ENCODE data around the gene TMCO4.

The TMCO4 gene

GRCh38 chr1:19734056-19734455, 65.7 kb downstream of the TMCO4 start:
- H3K79me1 ChIP-seq (ENCODE audit: low read length): no peaks in the 10 kb centered on the region
- no peak overlapping the region for H2BK12ac ChIP-seq (ENCODE audit: low read length)
- H3K27me3 ChIP-seq (ENCODE audit: insufficient read depth, low read length): no peaks in the 10 kb centered on the region

GRCh38 chr1:19733615-19734014, 66.1 kb downstream of the TMCO4 start:
- Histone ChIP-seq H3K9ac (ENCODE audit: low read length) (no peak overlapping the region), H3K9me3 (ENCODE audit: insufficient read depth, low read depth, low read length) (peaks cover 3% of the 10 kb centered on the region), H3K23ac (ENCODE audit: low read length) (no peak overlapping the region), H4K91ac (ENCODE audit: low read depth, low read length) (no peak overlapping the region), H3K4me3 (ENCODE audit: low read depth, low read length) (no peak overlapping the region), H2AK5ac (ENCODE audit: low read length) (no peak overlapping the region), H2BK5ac (ENCODE audit: low read depth, low read length, poor library complexity) (no peak overlapping the region), H3K4me2 (ENCODE audit: low read length) (no peak overlapping the region), H2BK120ac (ENCODE audit: insufficient read depth, low read length, poor library complexity) (no peak overlapping the region), H3K27ac (ENCODE audit: low read depth, low read length) (no peak overlapping the region), H3K18ac (ENCODE audit: low read length) (no peak overlapping the region), H3K79me2 (ENCODE audit: control insufficient read depth, insufficient read depth, low read length, poor library complexity) (no peaks in the 10 kb centered on the region), H3K14ac (ENCODE audit: low read length) (no peak overlapping the region), H3K36me3 (ENCODE audit: control insufficient read depth in 1 of 2, insufficient read depth in 2 of 2, low read length in 2 of 2) (peaks cover 0 to 2% of the 10 kb centered on the region in 2 experiments), H3K27me3 (ENCODE audit: insufficient read depth, low read length) (no peaks in the 10 kb centered on the region), H3K79me1 (ENCODE audit: low read length) (no peaks in the 10 kb centered on the region), H2BK12ac (ENCODE audit: low read length) (no peak overlapping the region), H4K8ac (ENCODE audit: low read depth, low read length) (no peak overlapping the region), H4K12ac (ENCODE audit: low read depth, low read length) (no peak overlapping the region), H3K4ac (ENCODE audit: low read depth, low read length) (no peak overlapping the region), H3K4me1 (ENCODE audit: control insufficient read depth in 1 of 2, insufficient read depth in 2 of 2, low read length in 2 of 2) (no peaks in the 10 kb centered on the region), H2AFZ (ENCODE audit: insufficient read depth, low read length, poor library complexity) (no peak overlapping the region)
- DNase-seq: no peak
- WGBS (ENCODE audit: extremely low coverage, insufficient coverage, insufficient read length): no CpG with 5 or more reads among the region's 5 CpGs

More at GRCh38 chr1:19734056-19734455, 65.7 kb downstream of the TMCO4 start:
- H3K9me3 ChIP-seq (ENCODE audit: insufficient read depth, low read depth, low read length): peaks cover 3% of the 10 kb centered on the region
- H4K8ac ChIP-seq (ENCODE audit: low read depth, low read length): no peak overlapping the region
- no peak overlapping the region for H2AFZ ChIP-seq (ENCODE audit: insufficient read depth, low read length, poor library complexity)
- H3K4me2 ChIP-seq (ENCODE audit: low read length): no peak overlapping the region
- H4K12ac ChIP-seq (ENCODE audit: low read depth, low read length): no peak overlapping the region
- no CpG with 5 or more reads among the region's 8 CpGs for WGBS (ENCODE audit: extremely low coverage, insufficient coverage, insufficient read length)
- H4K91ac ChIP-seq (ENCODE audit: low read depth, low read length): no peak overlapping the region
- no peaks in the 10 kb centered on the region for H3K4me1 ChIP-seq (ENCODE audit: control insufficient read depth in 1 of 2, insufficient read depth in 2 of 2, low read length in 2 of 2)
- no peaks in the 10 kb centered on the region for H3K79me2 ChIP-seq (ENCODE audit: control insufficient read depth, insufficient read depth, low read length, poor library complexity)
- no peak overlapping the region for H2BK120ac ChIP-seq (ENCODE audit: insufficient read depth, low read length, poor library complexity)
- H3K4me3 ChIP-seq (ENCODE audit: low read depth, low read length): no peak overlapping the region
- no peak overlapping the region for H3K4ac ChIP-seq (ENCODE audit: low read depth, low read length)
- H2AK5ac ChIP-seq (ENCODE audit: low read length): no peak overlapping the region
- no peak overlapping the region for H3K18ac ChIP-seq (ENCODE audit: low read length)
- H3K14ac ChIP-seq (ENCODE audit: low read length): no peak overlapping the region
- H2BK5ac ChIP-seq (ENCODE audit: low read depth, low read length, poor library complexity): no peak overlapping the region
- no peak for DNase-seq
- H3K27ac ChIP-seq (ENCODE audit: low read depth, low read length): no peak overlapping the region
- H3K9ac ChIP-seq (ENCODE audit: low read length): no peak overlapping the region
- peaks cover 0 to 2% of the 10 kb centered on the region in 2 experiments for H3K36me3 ChIP-seq (ENCODE audit: control insufficient read depth in 1 of 2, insufficient read depth in 2 of 2, low read length in 2 of 2)
- H3K23ac ChIP-seq (ENCODE audit: low read length): no peak overlapping the region

GRCh38 chr1:19731311-19731821, 68.3 kb downstream of the TMCO4 start:
- Histone ChIP-seq H4K91ac (ENCODE audit: low read depth, low read length) (no peak overlapping the region), H3K18ac (ENCODE audit: low read length) (no peak overlapping the region), H3K4me3 (ENCODE audit: low read depth, low read length) (no peak overlapping the region), H3K14ac (ENCODE audit: low read length) (no peak overlapping the region), H4K12ac (ENCODE audit: low read depth, low read length) (no peak overlapping the region), H3K4me2 (ENCODE audit: low read length) (no peak overlapping the region), H2AK5ac (ENCODE audit: low read length) (no peak overlapping the region), H4K8ac (ENCODE audit: low read depth, low read length) (no peak overlapping the region), H3K79me1 (ENCODE audit: low read length) (no peaks in the 10 kb centered on the region), H3K4me1 (ENCODE audit: control insufficient read depth in 1 of 2, insufficient read depth in 2 of 2, low read length in 2 of 2) (no peaks in the 10 kb centered on the region), H3K9me3 (ENCODE audit: insufficient read depth, low read depth, low read length) (peaks cover 3% of the 10 kb centered on the region), H3K36me3 (ENCODE audit: control insufficient read depth in 1 of 2, insufficient read depth in 2 of 2, low read length in 2 of 2) (peaks cover 0 to 2% of the 10 kb centered on the region in 2 experiments), H3K9ac (ENCODE audit: low read length) (no peak overlapping the region), H3K23ac (ENCODE audit: low read length) (no peak overlapping the region), H2AFZ (ENCODE audit: insufficient read depth, low read length, poor library complexity) (no peak overlapping the region), H2BK120ac (ENCODE audit: insufficient read depth, low read length, poor library complexity) (no peak overlapping the region), H3K27ac (ENCODE audit: low read depth, low read length) (no peak overlapping the region), H3K27me3 (ENCODE audit: insufficient read depth, low read length) (no peaks in the 10 kb centered on the region), H3K4ac (ENCODE audit: low read depth, low read length) (no peak overlapping the region), H2BK12ac (ENCODE audit: low read length) (no peak overlapping the region), H2BK5ac (ENCODE audit: low read depth, low read length, poor library complexity) (no peak overlapping the region), H3K79me2 (ENCODE audit: control insufficient read depth, insufficient read depth, low read length, poor library complexity) (no peaks in the 10 kb centered on the region)
- no peak for DNase-seq
- WGBS (ENCODE audit: extremely low coverage, insufficient coverage, insufficient read length): no CpG with 5 or more reads among the region's 8 CpGs

- Histone ChIP-seq H3K4me2 (ENCODE audit: low read length) (no peak overlapping the region), H2AK5ac (ENCODE audit: low read length) (no peak overlapping the region)
- no CpG with 5 or more reads among the region's 3 CpGs for WGBS (ENCODE audit: extremely low coverage, insufficient coverage, insufficient read length)
Observed at GRCh38 chr1:19730793-19731192, 68.9 kb downstream of the TMCO4 start.

More at GRCh38 chr1:19730793-19731192, 68.9 kb downstream of the TMCO4 start:
- no peak overlapping the region for H3K4ac ChIP-seq (ENCODE audit: low read depth, low read length)
- no peak overlapping the region for H3K4me3 ChIP-seq (ENCODE audit: low read depth, low read length)
- no peak overlapping the region for H2BK5ac ChIP-seq (ENCODE audit: low read depth, low read length, poor library complexity)
- H3K14ac ChIP-seq (ENCODE audit: low read length): no peak overlapping the region
- H3K4me1 ChIP-seq (ENCODE audit: control insufficient read depth in 1 of 2, insufficient read depth in 2 of 2, low read length in 2 of 2): no peaks in the 10 kb centered on the region
- H3K36me3 ChIP-seq (ENCODE audit: control insufficient read depth in 1 of 2, insufficient read depth in 2 of 2, low read length in 2 of 2): peaks cover 0 to 2% of the 10 kb centered on the region in 2 experiments
- H3K79me2 ChIP-seq (ENCODE audit: control insufficient read depth, insufficient read depth, low read length, poor library complexity): no peaks in the 10 kb centered on the region
- DNase-seq: no peak
- no peak overlapping the region for H3K27ac ChIP-seq (ENCODE audit: low read depth, low read length)
- no peak overlapping the region for H4K91ac ChIP-seq (ENCODE audit: low read depth, low read length)
- no peak overlapping the region for H3K18ac ChIP-seq (ENCODE audit: low read length)
- no peak overlapping the region for H4K8ac ChIP-seq (ENCODE audit: low read depth, low read length)
- H3K23ac ChIP-seq (ENCODE audit: low read length): no peak overlapping the region
- H2BK12ac ChIP-seq (ENCODE audit: low read length): no peak overlapping the region
- no peak overlapping the region for H2BK120ac ChIP-seq (ENCODE audit: insufficient read depth, low read length, poor library complexity)
- H3K9me3 ChIP-seq (ENCODE audit: insufficient read depth, low read depth, low read length): peaks cover 4% of the 10 kb centered on the region
- no peak overlapping the region for H3K9ac ChIP-seq (ENCODE audit: low read length)
- H3K79me1 ChIP-seq (ENCODE audit: low read length): no peaks in the 10 kb centered on the region
- no peaks in the 10 kb centered on the region for H3K27me3 ChIP-seq (ENCODE audit: insufficient read depth, low read length)
- H2AFZ ChIP-seq (ENCODE audit: insufficient read depth, low read length, poor library complexity): no peak overlapping the region
- H4K12ac ChIP-seq (ENCODE audit: low read depth, low read length): no peak overlapping the region
